ENCODE measurements around the gene SLU7. TPM values are rescaled to one million over a fixed set of nuclear protein-coding genes. Genes with fewer than 3 reads are reported as not detected.

The SLU7 gene
- total RNA-seq, 1 donor from 2014 or later: 55.1 TPM

DNA sequence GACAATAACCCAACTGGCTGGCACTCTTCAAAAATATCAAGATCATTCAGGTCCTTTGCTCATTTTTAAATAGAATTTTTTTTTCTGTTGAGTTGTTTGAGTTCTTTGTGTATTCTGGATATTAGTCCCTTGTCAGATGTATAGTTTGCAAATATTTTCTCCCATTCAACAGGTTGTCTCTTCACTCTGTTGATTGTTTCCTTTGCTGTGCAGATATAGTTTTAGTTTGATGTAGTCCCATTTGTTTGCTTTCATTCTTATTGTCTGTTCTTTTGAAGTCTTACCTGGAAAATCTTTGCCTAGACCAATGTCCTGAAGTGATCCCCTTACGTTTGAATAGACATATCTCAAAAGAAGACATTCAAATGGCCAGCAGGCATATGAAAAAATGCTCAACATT, 25.5 kb upstream of the SLU7 start:
- Histone ChIP-seq H3K36me3 (no peaks in the 10 kb centered on the region), H3K27me3 (ENCODE audit: low read depth) (no peaks in the 10 kb centered on the region), H3K4me3 (no peak overlapping the region), H3K4me1 (peaks cover 3% of the 10 kb centered on the region), H3K27ac (no peak overlapping the region), H3K9me3 (no peaks in the 10 kb centered on the region)
- TF ChIP-seq, protein P1, sequence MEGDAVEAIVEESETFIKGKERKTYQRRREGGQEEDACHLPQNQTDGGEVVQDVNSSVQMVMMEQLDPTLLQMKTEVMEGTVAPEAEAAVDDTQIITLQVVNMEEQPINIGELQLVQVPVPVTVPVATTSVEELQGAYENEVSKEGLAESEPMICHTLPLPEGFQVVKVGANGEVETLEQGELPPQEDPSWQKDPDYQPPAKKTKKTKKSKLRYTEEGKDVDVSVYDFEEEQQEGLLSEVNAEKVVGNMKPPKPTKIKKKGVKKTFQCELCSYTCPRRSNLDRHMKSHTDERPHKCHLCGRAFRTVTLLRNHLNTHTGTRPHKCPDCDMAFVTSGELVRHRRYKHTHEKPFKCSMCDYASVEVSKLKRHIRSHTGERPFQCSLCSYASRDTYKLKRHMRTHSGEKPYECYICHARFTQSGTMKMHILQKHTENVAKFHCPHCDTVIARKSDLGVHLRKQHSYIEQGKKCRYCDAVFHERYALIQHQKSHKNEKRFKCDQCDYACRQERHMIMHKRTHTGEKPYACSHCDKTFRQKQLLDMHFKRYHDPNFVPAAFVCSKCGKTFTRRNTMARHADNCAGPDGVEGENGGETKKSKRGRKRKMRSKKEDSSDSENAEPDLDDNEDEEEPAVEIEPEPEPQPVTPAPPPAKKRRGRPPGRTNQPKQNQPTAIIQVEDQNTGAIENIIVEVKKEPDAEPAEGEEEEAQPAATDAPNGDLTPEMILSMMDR (IDR thresholded peaks at IDR 0.05): no peak
- intact Hi-C loops (cut with DNase I): no loop called here
- ATAC-seq (no peak), DNase-seq (no peak)

DNA sequence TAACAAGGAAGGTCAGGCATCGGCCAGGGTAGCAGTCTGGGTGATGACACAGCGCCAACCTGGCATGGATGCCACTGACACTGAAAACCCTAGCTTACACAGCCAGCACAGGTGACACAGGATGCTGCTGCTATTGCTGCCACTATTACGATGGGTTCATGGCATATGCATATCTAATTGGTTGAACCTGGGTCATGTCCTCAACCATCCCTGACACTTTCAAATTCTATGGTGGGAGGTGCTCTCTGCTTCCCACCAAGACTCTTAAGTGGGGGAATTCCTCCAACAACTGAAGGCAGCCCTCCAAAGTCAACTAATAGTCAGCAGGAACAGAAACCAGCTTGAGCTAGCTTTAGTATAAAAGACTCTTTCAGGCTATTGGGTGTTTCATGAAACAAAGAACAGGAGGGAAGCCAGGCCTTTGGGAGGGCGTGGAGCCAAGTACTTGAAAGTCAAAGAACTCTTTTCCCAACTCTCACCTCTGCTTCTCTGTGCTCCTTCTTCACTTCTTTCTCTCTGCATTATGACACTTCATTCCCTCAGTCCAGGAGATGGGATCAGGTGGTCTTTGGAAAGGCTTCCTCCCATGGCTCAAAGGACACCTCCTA, 24.0 kb upstream of the SLU7 start:
- Histone ChIP-seq H3K27ac (no peak overlapping the region), H3K4me3 (no peak overlapping the region), H3K4me1 (peaks cover 10% of the 10 kb centered on the region), H3K9me3 (no peaks in the 10 kb centered on the region), H3K27me3 (ENCODE audit: low read depth) (no peaks in the 10 kb centered on the region), H3K36me3 (no peaks in the 10 kb centered on the region)
- intact Hi-C loops (cut with DNase I): no loop called here
- DNase-seq: no peak
- TF ChIP-seq, protein P1 (IDR thresholded peaks at IDR 0.05): no peak
- ATAC-seq: no peak

GRCh38 chr5:160441311-160441781, 22.5 kb upstream of the SLU7 start:
- ATAC-seq (no peak), DNase-seq (no peak)
- H3K27me3 ChIP-seq (ENCODE audit: low read depth): no peaks in the 10 kb centered on the region
- TF ChIP-seq, protein P1 (IDR thresholded peaks at IDR 0.05): no peak
- no peak overlapping the region for H3K27ac ChIP-seq
- no peaks in the 10 kb centered on the region for H3K36me3 ChIP-seq
- intact Hi-C loops (cut with DNase I): no loop called here
- H3K4me1 ChIP-seq: peaks cover 10% of the 10 kb centered on the region
- no peaks in the 10 kb centered on the region for H3K9me3 ChIP-seq
- no peak overlapping the region for H3K4me3 ChIP-seq

GRCh38 chr5:160439205-160439600, 20.3 kb upstream of the SLU7 start:
- DNase-seq (peak; percentile 87), ATAC-seq (peak; percentile 96 to 97)
- intact Hi-C loops (cut with DNase I): no loop called here
- H3K36me3 ChIP-seq: no peaks in the 10 kb centered on the region
- no peaks in the 10 kb centered on the region for H3K27me3 ChIP-seq (ENCODE audit: low read depth)
- TF ChIP-seq, protein P1 (IDR thresholded peaks at IDR 0.05): peak; percentile 96
- H3K9me3 ChIP-seq: no peaks in the 10 kb centered on the region
- H3K4me1 ChIP-seq: peaks cover 10% of the 10 kb centered on the region
- peak overlapping the region; percentile 50 for H3K27ac ChIP-seq
- peak overlapping the region; percentile 56 for H3K4me3 ChIP-seq

- peak overlapping the region; percentile 56 for H3K4me3 ChIP-seq
- H3K4me1 ChIP-seq: peaks cover 10% of the 10 kb centered on the region
- H3K27ac ChIP-seq: peak overlapping the region; percentile 50
- no peaks in the 10 kb centered on the region for H3K36me3 ChIP-seq
- no peaks in the 10 kb centered on the region for H3K27me3 ChIP-seq (ENCODE audit: low read depth)
- DNase-seq (peak; percentile 50), ATAC-seq (peak; percentile 80 to 87)
- intact Hi-C loops (cut with DNase I): no loop called here
- no peaks in the 10 kb centered on the region for H3K9me3 ChIP-seq
- TF ChIP-seq, protein P1 (IDR thresholded peaks at IDR 0.05): peak; percentile 69
Measured at GRCh38 chr5:160438316-160439204, 19.7 kb upstream of the SLU7 start.
